Measurements from ENCODE around the gene SAYSD1. TPM values are rescaled to one million over a fixed set of nuclear protein-coding genes. Genes with fewer than 3 reads are reported as not detected.

Gene SAYSD1
- total and polyA plus RNA-seq, 4 donors = 7.8 to 16.6 (median 10.1) TPM

DNA sequence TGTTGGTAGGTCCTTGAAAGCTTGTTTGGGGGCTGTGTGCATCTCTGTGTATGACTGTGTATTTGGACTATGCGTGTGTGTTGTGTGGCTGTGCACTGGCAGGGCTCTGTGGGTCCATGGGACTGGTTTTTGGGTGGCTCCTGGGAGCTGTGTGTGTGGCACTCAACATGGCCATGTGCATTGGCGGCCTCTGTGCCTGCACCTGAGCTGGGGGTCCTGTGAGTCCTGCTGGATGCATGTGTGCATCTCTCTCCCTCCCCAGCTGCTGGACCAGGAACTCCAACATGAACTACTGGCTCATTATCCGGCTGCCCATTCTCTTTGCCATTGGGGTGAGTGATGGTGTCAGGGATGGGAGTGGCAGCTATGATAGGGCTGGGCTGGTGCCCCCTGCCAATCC is 36.3 kb downstream of the SAYSD1 start:
- whole genome bisulfite sequencing, 2 donors = 66 to 88% methylated on average over 3 of the region's 3 CpGs

GRCh38 chr6:39077882-39078594 is 36.9 kb downstream of the SAYSD1 start:
- intact Hi-C loops (cut with DNase I) = no loop called here
- Histone ChIP-seq H3K4me1 (ENCODE audit: control insufficient read depth in 1 of 2, insufficient read depth in 2 of 2, low read length in 2 of 2) (no peaks in the 10 kb centered on the region), H3K27me3 (ENCODE audit: control insufficient read depth in 1 of 2, insufficient read depth in 2 of 2, low read length in 1 of 2) (no peaks in the 10 kb centered on the region), H3K9me3 (ENCODE audit: control insufficient read depth, low read length) (no peaks in the 10 kb centered on the region), H3K4me3 (ENCODE audit: low read length in 2 of 2) (no peak overlapping the region), H3K36me3 (ENCODE audit: control insufficient read depth in 1 of 2, insufficient read depth in 2 of 2, low read length in 1 of 2) (no peaks in the 10 kb centered on the region), H3K27ac (ENCODE audit: low read depth in 1 of 2, low read length in 2 of 2) (no peak overlapping the region)
- ATAC-seq (ENCODE audit: low FRiP score) (no peak), DNase-seq (no peak)
- 83 to 87% methylated on average over 10 to 11 of the region's 11 CpGs for WGBS, 2 donors

More for the DNA sequence above, 36.3 kb downstream of the SAYSD1 start:
- Histone ChIP-seq H3K27ac (ENCODE audit: low read depth in 1 of 2, low read length in 2 of 2) (no peak overlapping the region), H3K36me3 (ENCODE audit: control insufficient read depth in 1 of 2, insufficient read depth in 2 of 2, low read length in 1 of 2) (no peaks in the 10 kb centered on the region), H3K9me3 (ENCODE audit: control insufficient read depth, low read length) (no peaks in the 10 kb centered on the region), H3K4me3 (ENCODE audit: low read length in 2 of 2) (no peak overlapping the region), H3K4me1 (ENCODE audit: control insufficient read depth in 1 of 2, insufficient read depth in 2 of 2, low read length in 2 of 2) (no peaks in the 10 kb centered on the region), H3K27me3 (ENCODE audit: control insufficient read depth in 1 of 2, insufficient read depth in 2 of 2, low read length in 1 of 2) (no peaks in the 10 kb centered on the region)
- intact Hi-C loops (cut with DNase I) = no loop called here
- ATAC-seq (ENCODE audit: low FRiP score) (no peak), DNase-seq (no peak)

DNA sequence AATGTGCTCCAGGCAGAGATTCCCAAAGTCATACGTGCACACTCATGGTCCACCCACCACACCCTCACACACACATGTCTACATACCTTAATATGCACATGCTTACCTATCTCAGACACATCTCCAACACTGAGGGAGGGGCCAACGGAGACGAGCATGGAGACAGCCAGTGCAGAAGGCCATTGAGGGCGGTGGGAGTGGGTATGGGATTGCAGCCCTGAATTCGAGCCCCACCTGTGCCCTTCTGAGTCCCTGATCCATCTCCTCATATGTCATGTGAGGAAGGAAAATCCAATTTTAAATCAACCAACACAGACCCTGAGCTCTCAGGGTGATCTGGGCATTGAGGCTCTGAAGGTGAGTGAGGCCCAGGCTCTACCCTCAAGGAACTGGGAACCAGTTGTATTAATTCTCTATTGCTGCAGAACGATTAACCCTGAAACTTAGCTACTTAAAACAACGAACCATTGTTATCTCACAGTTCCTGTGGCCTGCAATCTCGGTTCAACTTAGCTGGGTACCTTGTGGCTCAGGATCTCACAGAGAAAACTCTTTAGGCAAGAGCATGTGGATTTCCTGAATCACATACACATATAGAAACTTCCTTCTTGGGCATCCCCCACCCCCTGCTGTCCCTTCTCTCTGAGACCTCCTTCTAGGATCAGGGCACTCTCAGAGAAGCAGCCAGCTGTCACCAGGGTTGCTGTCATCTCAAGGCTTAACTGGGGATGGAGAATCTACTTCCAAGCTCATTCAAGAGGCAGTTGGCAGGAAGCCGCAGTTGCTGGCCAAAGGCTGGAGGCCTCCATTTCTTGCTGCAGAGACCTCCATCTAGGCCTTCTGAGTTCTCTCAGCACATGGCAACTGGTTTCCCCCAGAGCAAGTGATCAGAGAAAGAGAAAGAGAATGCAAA is 38.1 kb downstream of the SAYSD1 start:
- Histone ChIP-seq H3K4me3 (ENCODE audit: low read length in 2 of 2) (no peak overlapping the region), H3K4me1 (ENCODE audit: control insufficient read depth in 1 of 2, insufficient read depth in 2 of 2, low read length in 2 of 2) (no peaks in the 10 kb centered on the region), H3K27ac (ENCODE audit: low read depth in 1 of 2, low read length in 2 of 2) (no peak overlapping the region), H3K27me3 (ENCODE audit: control insufficient read depth in 1 of 2, insufficient read depth in 2 of 2, low read length in 1 of 2) (no peaks in the 10 kb centered on the region), H3K9me3 (ENCODE audit: control insufficient read depth, low read length) (no peaks in the 10 kb centered on the region), H3K36me3 (ENCODE audit: control insufficient read depth in 1 of 2, insufficient read depth in 2 of 2, low read length in 1 of 2) (no peaks in the 10 kb centered on the region)
- ATAC-seq (ENCODE audit: low FRiP score) = no peak
- intact Hi-C loops (cut with DNase I) = no loop called here
- no peak for DNase-seq
- WGBS, 2 donors = 82 to 83% methylated on average over 9 of the region's 9 CpGs

DNA sequence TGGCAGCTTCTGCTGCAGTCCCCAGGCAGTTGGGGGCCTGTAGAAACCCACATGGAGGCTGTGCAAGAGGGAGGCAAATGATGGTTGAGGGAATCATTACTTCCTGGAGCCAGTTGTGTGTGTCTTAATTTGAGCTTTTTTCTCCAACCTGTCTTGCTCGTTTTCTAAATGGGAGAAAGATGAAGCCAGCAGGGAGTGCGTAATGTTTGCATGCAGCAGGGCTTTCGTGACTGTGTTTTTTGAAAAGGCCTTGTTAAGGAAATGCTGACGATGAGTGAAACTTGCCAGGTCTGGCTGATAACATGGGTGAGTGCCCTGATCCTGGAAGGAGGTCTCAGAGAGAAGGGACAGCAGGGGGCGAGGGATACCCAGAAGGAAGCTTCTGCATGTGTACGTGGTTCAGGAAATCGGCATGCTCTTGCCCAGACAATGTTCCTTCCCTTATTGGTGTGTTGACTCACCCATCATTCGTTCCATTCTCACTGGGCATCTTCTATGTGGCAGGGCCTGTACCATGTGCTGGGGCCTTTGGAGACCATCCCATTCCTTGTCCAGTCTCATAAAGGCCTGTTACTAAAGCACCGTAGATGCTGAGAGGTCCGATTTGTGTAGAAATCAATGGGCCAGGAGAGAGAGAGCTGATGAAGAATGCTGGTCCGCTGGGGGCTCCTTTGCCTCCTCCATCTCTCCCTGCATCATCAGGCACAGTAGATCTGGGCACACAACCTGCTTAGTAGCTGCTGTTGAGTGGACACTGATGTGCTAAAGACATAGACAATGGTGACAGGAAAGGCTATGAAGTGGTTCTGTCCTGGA is 39.0 kb downstream of the SAYSD1 start:
- intact Hi-C loops (cut with DNase I) = no loop called here
- no peaks in the 10 kb centered on the region for H3K9me3 ChIP-seq (ENCODE audit: control insufficient read depth, low read length)
- 79 to 87% methylated on average over 11 of the region's 11 CpGs for WGBS, 2 donors
- H3K4me3 ChIP-seq (ENCODE audit: low read length in 2 of 2) = no peak overlapping the region
- H3K27me3 ChIP-seq (ENCODE audit: control insufficient read depth in 1 of 2, insufficient read depth in 2 of 2, low read length in 1 of 2) = no peaks in the 10 kb centered on the region
- DNase-seq (no peak), ATAC-seq (ENCODE audit: low FRiP score) (no peak)
- no peaks in the 10 kb centered on the region for H3K36me3 ChIP-seq (ENCODE audit: control insufficient read depth in 1 of 2, insufficient read depth in 2 of 2, low read length in 1 of 2)
- H3K27ac ChIP-seq (ENCODE audit: low read depth in 1 of 2, low read length in 2 of 2) = no peak overlapping the region
- no peaks in the 10 kb centered on the region for H3K4me1 ChIP-seq (ENCODE audit: control insufficient read depth in 1 of 2, insufficient read depth in 2 of 2, low read length in 2 of 2)

DNA sequence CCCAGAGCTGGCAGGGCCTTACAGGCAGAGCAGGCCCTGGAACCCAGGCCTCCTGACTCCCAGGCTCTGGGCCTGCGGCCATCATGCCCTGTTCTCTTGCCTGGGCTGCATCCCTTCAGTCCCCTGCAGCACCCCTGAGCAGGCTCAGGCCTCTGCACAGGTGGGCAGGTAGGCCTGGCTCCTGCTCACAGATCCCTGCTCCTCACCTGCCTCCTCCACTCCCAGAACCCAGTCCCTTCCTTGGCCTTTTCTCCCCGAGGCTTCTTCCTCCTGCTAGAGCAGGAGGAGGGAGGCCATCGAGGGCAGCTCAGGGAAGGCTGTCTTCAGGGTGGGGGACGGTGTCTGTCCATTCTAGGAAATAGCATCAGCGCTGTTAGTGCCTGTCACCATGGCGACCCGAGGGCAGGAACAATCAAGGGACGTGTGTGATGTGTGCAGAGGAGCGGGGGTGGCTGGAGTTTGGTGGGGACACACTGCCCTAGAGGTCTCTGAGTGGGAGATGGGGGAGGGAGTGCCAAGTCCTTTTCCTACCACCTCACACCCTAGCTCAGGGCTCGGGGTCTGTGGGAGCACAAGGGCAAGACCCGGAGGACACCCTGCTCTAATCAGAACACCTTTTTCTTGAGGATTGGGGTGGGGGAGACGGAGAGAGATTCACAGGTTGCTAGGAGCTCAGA is 39.8 kb downstream of the SAYSD1 start:
- Histone ChIP-seq H3K27ac (ENCODE audit: low read depth in 1 of 2, low read length in 2 of 2) (no peak overlapping the region), H3K4me3 (ENCODE audit: low read length in 2 of 2) (no peak overlapping the region), H3K36me3 (ENCODE audit: control insufficient read depth in 1 of 2, insufficient read depth in 2 of 2, low read length in 1 of 2) (no peaks in the 10 kb centered on the region), H3K4me1 (ENCODE audit: control insufficient read depth in 1 of 2, insufficient read depth in 2 of 2, low read length in 2 of 2) (no peaks in the 10 kb centered on the region), H3K9me3 (ENCODE audit: control insufficient read depth, low read length) (no peaks in the 10 kb centered on the region), H3K27me3 (ENCODE audit: control insufficient read depth in 1 of 2, insufficient read depth in 2 of 2, low read length in 1 of 2) (no peaks in the 10 kb centered on the region)
- no peak for ATAC-seq (ENCODE audit: low FRiP score)
- WGBS, 2 donors = 79 to 80% methylated on average over 11 to 12 of the region's 12 CpGs
- DNase-seq = no peak
- intact Hi-C loops (cut with DNase I) = no loop called here

GRCh38 chr6:39074486-39074885 is 40.5 kb downstream of the SAYSD1 start:
- Histone ChIP-seq H3K9me3 (ENCODE audit: control insufficient read depth, low read length) (no peaks in the 10 kb centered on the region), H3K4me1 (ENCODE audit: control insufficient read depth in 1 of 2, insufficient read depth in 2 of 2, low read length in 2 of 2) (no peaks in the 10 kb centered on the region), H3K27ac (ENCODE audit: low read depth in 1 of 2, low read length in 2 of 2) (no peak overlapping the region), H3K36me3 (ENCODE audit: control insufficient read depth in 1 of 2, insufficient read depth in 2 of 2, low read length in 1 of 2) (no peaks in the 10 kb centered on the region), H3K4me3 (ENCODE audit: low read length in 2 of 2) (no peak overlapping the region), H3K27me3 (ENCODE audit: control insufficient read depth in 1 of 2, insufficient read depth in 2 of 2, low read length in 1 of 2) (no peaks in the 10 kb centered on the region)
- no peak for DNase-seq
- WGBS, 2 donors = 84 to 90% methylated on average over 9 of the region's 9 CpGs
- no peak for ATAC-seq (ENCODE audit: low FRiP score)
- intact Hi-C loops (cut with DNase I) = no loop called here

DNA sequence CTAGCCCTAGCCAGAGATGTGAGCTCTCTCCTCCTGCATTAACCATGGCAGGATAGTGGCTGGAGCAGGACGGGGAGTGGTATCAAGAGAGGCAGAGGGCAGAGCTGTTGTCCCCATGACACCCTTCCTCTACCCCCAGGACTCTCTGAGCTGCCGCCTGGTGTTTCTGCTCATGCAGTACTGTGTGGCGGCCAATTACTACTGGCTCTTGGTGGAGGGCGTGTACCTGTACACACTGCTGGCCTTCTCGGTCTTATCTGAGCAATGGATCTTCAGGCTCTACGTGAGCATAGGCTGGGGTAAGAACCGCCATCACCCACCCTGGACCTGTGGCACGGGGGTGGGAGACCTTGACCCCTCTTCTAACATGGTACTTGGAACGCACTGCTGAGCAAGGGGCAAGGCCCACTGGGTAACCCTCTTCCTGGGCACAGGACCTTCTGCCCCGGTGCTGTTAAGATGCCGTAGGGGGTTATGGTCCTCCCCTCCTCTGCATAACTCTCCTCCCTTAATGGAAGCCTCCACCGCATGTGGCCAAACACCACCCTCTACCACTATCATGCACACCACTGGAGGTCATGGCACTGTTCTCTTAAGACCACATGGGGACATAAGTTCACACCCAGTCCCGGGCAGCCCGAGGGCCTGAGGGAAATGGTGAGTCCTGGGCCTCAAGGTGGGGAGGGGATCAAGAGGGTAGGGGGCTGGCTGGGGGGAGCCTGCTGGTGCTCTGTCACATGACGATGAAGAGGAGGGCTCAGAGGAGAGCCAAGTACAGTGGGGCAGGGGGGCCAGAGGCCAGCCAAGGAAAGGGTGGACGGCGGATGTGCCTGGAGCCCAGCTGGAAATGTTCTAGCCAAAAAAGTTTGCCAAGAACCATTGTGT is 41.3 kb downstream of the SAYSD1 start:
- ATAC-seq (ENCODE audit: low FRiP score) = no peak
- 81 to 84% methylated on average over 17 of the region's 17 CpGs for WGBS, 2 donors
- Histone ChIP-seq H3K27ac (ENCODE audit: low read depth in 1 of 2, low read length in 2 of 2) (no peak overlapping the region), H3K9me3 (ENCODE audit: control insufficient read depth, low read length) (no peaks in the 10 kb centered on the region), H3K36me3 (ENCODE audit: control insufficient read depth in 1 of 2, insufficient read depth in 2 of 2, low read length in 1 of 2) (no peaks in the 10 kb centered on the region), H3K27me3 (ENCODE audit: control insufficient read depth in 1 of 2, insufficient read depth in 2 of 2, low read length in 1 of 2) (no peaks in the 10 kb centered on the region), H3K4me3 (ENCODE audit: low read length in 2 of 2) (no peak overlapping the region), H3K4me1 (ENCODE audit: control insufficient read depth in 1 of 2, insufficient read depth in 2 of 2, low read length in 2 of 2) (no peaks in the 10 kb centered on the region)
- DNase-seq = no peak
- intact Hi-C loops (cut with DNase I) = no loop called here

All from aorta (tissue), 5 donors.